A673 (cell line): Measurements from ENCODE around the gene TRIP12. TPM values are rescaled to one million over a fixed set of nuclear protein-coding genes. Genes with fewer than 3 reads are reported as not detected.
A peak's percentile ranks its signal among the peaks of the same experiment; 100 is the strongest.
"Not testable (repeated sequence)": the region's sequence is repeated elsewhere in the genome, so short reads cannot be mapped to it uniquely, and the experiment has no call there.

ENCODE experiments used
- BruUV-seq: library from RNA; stranded (reverse); fragments of 400-500 nt; replicated peaks from 2 replicates; lab custom pipeline; 2021; lab: Mats Ljungman, UMichigan
- CTCF ChIA-PET: fragments of 300-600 bp; sonication (Branson Sonifier 250); formaldehyde crosslinking; loops from one replicate; lab custom pipeline; 2022; ENCODE audit warnings: antibody characterized with exemption; lab: Charles Lee
- POLR2A ChIA-PET: fragments of 300-600 bp; sonication (Branson Sonifier 250); formaldehyde crosslinking; loops from one replicate; lab custom pipeline; 2022; ENCODE audit warnings: antibody characterized with exemption; ENCODE audit not compliant: low non-redundant PET; lab: Charles Lee
- DNase-seq: peaks from one replicate; pipeline ENCODE4 v3.0.0-alpha.2; 2015; ENCODE audit warnings: low spot score
- H3K27ac ChIP-seq: fragments of 200-600 bp; sonication (generic); 2 replicates; pipeline ENCODE4 v1.5.1; 2016; ENCODE audit warnings: mixed run types, low read depth, mild to moderate bottlenecking, mixed read lengths, antibody characterized with exemption, low read length; ENCODE audit not compliant: poor library complexity, severe bottlenecking
- H3K27me3 ChIP-seq: fragments of 200-600 bp; sonication (generic); replicated peaks from 2 replicates; pipeline ENCODE4 v1.6.1; 2017; ENCODE audit warnings: mixed run types, low read depth, mild to moderate bottlenecking, mixed read lengths, antibody characterized with exemption, low read length; ENCODE audit not compliant: insufficient read depth, poor library complexity
- H3K36me3 ChIP-seq: fragments of 200-600 bp; sonication (generic); 2 replicates; pipeline ENCODE4 v1.6.1; 2016; ENCODE audit warnings: mixed run types, mild to moderate bottlenecking, mixed read lengths, antibody characterized with exemption, low read length; ENCODE audit not compliant: insufficient read depth, poor library complexity, severe bottlenecking
- H3K4me1 ChIP-seq: fragments of 200-600 bp; sonication (generic); 2 replicates; pipeline ENCODE4 v1.6.1; 2017; ENCODE audit warnings: mixed run types, mild to moderate bottlenecking, mixed read lengths, antibody characterized with exemption, low read length; ENCODE audit not compliant: insufficient read depth, poor library complexity, severe bottlenecking
- H3K4me3 ChIP-seq: fragments of 200-600 bp; sonication (generic); 2 replicates; pipeline ENCODE4 v1.5.1; 2016; ENCODE audit warnings: low read depth, mixed run types, mild to moderate bottlenecking, mixed read lengths, low read length; ENCODE audit not compliant: poor library complexity, severe bottlenecking
- H3K9me3 ChIP-seq: fragments of 200-600 bp; sonication (generic); 2 replicates; pipeline ENCODE4 v1.6.1; 2016; ENCODE audit warnings: mixed run types, low read depth, mild to moderate bottlenecking, mixed read lengths, antibody characterized with exemption, low read length; ENCODE audit not compliant: poor library complexity, severe bottlenecking
- EZH2 ChIP-seq: fragments of 200-600 bp; sonication (generic); IDR thresholded peaks from 2 replicates; pipeline ENCODE4 v1.6.1; 2017; ENCODE audit warnings: borderline replicate concordance, low read depth, mild to moderate bottlenecking, mixed read lengths, antibody characterized with exemption, low read length; ENCODE audit not compliant: poor library complexity, severe bottlenecking
- intact Hi-C: fragments of 100-400 bp; cut with micrococcal nuclease; formaldehyde crosslinking; loops from one replicate; pipeline ENCODE4 v1.10.0; 2022; ENCODE audit not compliant: unreplicated experiment
- total RNA-seq: library from RNA; stranded (reverse); gene quantifications from 2 replicates; pipeline ENCODE4 v1.2.3, GENCODE V29; 2021
- TF ChIP-seq, protein P1 (sequence below): fragments of 300-800, 200-600 bp; sonication (generic); conservative IDR thresholded peaks from 2 replicates; pipeline ENCODE4 v1.5.1; 2017; ENCODE audit warnings: low read depth, mild to moderate bottlenecking, antibody characterized with exemption, low read length, moderate library complexity, mixed read lengths

TRIP12 gene
- total RNA-seq, 1 experiment from 2014 or later = 300 TPM

DNA sequence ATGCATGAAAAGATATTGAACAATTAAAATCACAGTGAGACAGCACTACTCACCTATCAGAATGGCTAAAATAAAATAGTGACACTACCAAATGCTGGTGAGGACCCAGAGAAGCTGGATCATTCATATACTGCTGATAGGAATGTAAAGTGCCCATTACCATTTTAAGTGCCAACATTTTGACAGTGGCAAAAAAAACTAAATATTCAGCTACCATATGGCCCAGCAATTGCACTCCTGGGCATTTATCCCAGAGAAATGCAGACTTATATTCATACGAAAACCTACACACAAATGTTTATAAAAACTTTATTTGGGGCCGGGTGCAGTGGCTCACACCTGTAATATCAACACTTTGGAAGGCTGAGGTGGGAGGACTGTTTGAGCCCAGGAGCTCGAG lies 48.1 kb upstream of the TRIP12 start:
- no peak for TF ChIP-seq EZH2
- TF ChIP-seq, protein P1, sequence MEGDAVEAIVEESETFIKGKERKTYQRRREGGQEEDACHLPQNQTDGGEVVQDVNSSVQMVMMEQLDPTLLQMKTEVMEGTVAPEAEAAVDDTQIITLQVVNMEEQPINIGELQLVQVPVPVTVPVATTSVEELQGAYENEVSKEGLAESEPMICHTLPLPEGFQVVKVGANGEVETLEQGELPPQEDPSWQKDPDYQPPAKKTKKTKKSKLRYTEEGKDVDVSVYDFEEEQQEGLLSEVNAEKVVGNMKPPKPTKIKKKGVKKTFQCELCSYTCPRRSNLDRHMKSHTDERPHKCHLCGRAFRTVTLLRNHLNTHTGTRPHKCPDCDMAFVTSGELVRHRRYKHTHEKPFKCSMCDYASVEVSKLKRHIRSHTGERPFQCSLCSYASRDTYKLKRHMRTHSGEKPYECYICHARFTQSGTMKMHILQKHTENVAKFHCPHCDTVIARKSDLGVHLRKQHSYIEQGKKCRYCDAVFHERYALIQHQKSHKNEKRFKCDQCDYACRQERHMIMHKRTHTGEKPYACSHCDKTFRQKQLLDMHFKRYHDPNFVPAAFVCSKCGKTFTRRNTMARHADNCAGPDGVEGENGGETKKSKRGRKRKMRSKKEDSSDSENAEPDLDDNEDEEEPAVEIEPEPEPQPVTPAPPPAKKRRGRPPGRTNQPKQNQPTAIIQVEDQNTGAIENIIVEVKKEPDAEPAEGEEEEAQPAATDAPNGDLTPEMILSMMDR = no peak
- no peaks in the 10 kb centered on the region for H3K36me3 ChIP-seq
- DNase-seq = no peak
- BruUV-seq = no TSS peak
- POLR2A ChIA-PET = no interaction called here
- CTCF ChIA-PET = no interaction called here
- H3K9me3 ChIP-seq = no peaks in the 10 kb centered on the region
- no peak overlapping the region for H3K4me3 ChIP-seq
- no peaks in the 10 kb centered on the region for H3K27me3 ChIP-seq
- no peaks in the 10 kb centered on the region for H3K4me1 ChIP-seq
- intact Hi-C loops = no loop called here
- no peak overlapping the region for H3K27ac ChIP-seq

GRCh38 chr2:229963596-229963995 lies 41.8 kb upstream of the TRIP12 start:
- H3K4me1 ChIP-seq, CTCF ChIA-PET, H3K27ac ChIP-seq, intact Hi-C loops, POLR2A ChIA-PET, H3K9me3 ChIP-seq, H3K27me3 ChIP-seq, H3K36me3 ChIP-seq, BruUV-seq, H3K4me3 ChIP-seq: not testable (repeated sequence)
- DNase-seq = peak; percentile 28

- Histone ChIP-seq H3K9me3 (no peaks in the 10 kb centered on the region), H3K4me3 (no peak overlapping the region), H3K4me1 (no peaks in the 10 kb centered on the region), H3K27me3 (no peaks in the 10 kb centered on the region), H3K36me3 (no peaks in the 10 kb centered on the region), H3K27ac (no peak overlapping the region)
- DNase-seq = no peak
- TF ChIP-seq, protein P1 = no peak
- TF ChIP-seq EZH2 = no peak
- POLR2A ChIA-PET = no interaction called here
- no TSS peak for BruUV-seq
- CTCF ChIA-PET = no interaction called here
- intact Hi-C loops = no loop called here
Measured at GRCh38 chr2:229956491-229956890, 34.7 kb upstream of the TRIP12 start.

- H3K9me3 ChIP-seq = no peaks in the 10 kb centered on the region
- no TSS peak for BruUV-seq
- no peak for TF ChIP-seq EZH2
- TF ChIP-seq, protein P1 = no peak
- DNase-seq = no peak
- no peaks in the 10 kb centered on the region for H3K36me3 ChIP-seq
- intact Hi-C loops = no loop called here
- CTCF ChIA-PET = no interaction called here
- no peaks in the 10 kb centered on the region for H3K27me3 ChIP-seq
- no peak overlapping the region for H3K27ac ChIP-seq
- H3K4me1 ChIP-seq = no peaks in the 10 kb centered on the region
- no peak overlapping the region for H3K4me3 ChIP-seq
- POLR2A ChIA-PET = no interaction called here
Measured at GRCh38 chr2:229955663-229956062, 33.9 kb upstream of the TRIP12 start.
